WI38 (cell line): ENCODE results near the gene TPO.
"Not testable (repeated sequence)": the region's sequence is repeated elsewhere in the genome, so short reads cannot be mapped to it uniquely, and the experiment has no call there.

Experiments used
- H3K4me3 ChIP-seq: 2 replicates; pipeline ENCODE4 v1.5.1; 2011; ENCODE audit warnings: low read depth, mild to moderate bottlenecking, control low read depth, low read length
- TF ChIP-seq, protein P1 (sequence below): IDR thresholded peaks from 2 replicates; pipeline ENCODE4 v1.5.1; 2012; ENCODE audit warnings: low read depth, mild to moderate bottlenecking, control low read depth, low read length

TPO gene

DNA sequence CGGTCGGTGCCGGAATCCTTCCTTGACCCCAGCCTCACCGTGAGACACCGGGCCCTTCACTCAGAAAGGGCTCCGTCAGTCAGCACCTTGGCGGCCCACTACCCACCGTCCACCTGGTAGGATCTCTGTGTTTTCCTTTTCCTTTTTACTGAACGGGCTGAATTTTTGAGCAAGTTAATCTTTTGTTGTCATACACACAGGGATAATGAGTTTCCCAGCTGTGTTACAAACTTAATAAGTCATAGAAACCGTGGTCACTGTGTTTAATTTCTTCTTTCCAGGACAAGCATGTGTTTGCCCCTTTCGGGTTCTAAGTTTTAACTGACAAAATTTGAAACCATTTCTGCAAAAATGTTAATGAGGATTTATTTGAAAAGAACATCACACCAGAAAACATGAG lies 39.0 kb upstream of the TPO start:
- TF ChIP-seq, protein P1, sequence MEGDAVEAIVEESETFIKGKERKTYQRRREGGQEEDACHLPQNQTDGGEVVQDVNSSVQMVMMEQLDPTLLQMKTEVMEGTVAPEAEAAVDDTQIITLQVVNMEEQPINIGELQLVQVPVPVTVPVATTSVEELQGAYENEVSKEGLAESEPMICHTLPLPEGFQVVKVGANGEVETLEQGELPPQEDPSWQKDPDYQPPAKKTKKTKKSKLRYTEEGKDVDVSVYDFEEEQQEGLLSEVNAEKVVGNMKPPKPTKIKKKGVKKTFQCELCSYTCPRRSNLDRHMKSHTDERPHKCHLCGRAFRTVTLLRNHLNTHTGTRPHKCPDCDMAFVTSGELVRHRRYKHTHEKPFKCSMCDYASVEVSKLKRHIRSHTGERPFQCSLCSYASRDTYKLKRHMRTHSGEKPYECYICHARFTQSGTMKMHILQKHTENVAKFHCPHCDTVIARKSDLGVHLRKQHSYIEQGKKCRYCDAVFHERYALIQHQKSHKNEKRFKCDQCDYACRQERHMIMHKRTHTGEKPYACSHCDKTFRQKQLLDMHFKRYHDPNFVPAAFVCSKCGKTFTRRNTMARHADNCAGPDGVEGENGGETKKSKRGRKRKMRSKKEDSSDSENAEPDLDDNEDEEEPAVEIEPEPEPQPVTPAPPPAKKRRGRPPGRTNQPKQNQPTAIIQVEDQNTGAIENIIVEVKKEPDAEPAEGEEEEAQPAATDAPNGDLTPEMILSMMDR: no peak
- no peak overlapping the region for H3K4me3 ChIP-seq

DNA sequence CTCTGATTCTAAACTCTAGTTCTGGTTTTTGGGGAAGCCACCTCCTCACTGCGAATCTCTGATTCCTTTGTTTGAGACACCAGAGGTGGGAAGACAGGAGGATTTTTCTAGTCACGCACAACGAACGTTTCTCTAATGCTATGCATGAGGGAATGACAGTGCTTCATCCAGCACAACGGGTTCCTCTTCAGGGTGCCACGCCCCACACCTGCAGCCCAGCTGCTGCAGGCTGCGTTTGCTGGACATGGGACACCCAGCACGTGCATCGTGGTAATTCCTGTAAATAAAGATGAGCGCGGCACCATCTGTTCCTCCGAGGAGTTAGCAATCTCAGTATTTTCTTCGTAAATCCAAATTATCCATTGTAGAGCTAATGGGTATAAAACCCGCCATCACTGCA lies 37.5 kb upstream of the TPO start:
- TF ChIP-seq, protein P1: no peak
- no peak overlapping the region for H3K4me3 ChIP-seq

- TF ChIP-seq, protein P1: no peak
- no peak overlapping the region for H3K4me3 ChIP-seq
Observed at GRCh38 chr2:1377473-1377872, 35.8 kb upstream of the TPO start.

DNA sequence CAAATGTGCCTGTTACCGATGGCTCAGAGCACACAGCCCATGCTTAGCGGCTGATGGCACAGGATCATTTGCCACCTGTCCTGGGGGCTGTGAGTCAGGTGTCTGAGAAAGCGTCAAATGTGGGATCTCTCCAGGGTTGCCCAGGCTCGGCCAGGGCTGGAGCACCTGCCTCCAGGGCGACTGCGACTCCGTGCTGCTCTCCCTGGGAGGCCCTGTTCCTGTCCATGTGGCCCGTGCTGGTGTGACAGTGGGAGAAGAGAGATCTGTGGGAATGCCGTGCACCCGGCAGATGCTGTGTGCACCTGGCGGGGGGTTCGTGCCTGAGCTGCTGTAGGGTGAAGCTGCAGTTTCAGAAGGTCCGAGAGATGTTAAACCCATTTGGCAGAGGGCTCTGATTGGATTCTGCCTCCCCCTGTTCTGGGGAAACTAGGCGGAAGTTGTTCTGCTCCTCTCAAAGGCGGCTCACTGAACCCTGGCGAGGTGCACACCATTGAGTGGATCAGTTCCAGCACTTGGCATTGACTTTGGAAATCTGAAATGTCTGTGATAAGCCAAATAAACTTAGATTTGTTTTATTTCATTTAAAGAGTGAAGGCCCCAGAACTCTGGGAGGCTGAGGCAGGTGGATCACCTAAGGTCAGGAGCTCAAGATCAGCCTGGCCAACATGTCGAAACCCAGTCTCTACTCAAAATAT lies 34.7 kb upstream of the TPO start:
- no peak overlapping the region for H3K4me3 ChIP-seq
- TF ChIP-seq, protein P1: no peak

DNA sequence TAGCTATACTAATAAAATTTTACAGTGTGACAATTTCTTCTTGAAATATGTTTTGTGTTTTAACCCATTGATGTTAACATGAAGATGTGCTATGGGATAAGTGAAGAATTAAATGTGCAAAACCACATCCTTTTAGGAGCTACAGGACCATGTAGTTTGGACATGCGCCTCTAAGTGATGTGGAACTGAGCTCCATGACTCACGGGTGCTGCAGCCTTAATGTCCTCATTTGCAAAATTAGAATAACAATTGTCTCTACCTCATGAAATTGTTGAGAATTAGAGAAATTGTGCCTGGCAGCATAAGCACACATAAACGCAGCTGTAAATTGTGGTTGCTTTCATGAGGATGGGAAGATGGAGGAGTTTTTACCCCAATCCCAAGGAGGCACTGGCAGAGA lies 31.6 kb upstream of the TPO start:
- TF ChIP-seq, protein P1: no peak

GRCh38 chr2:1387954-1388725 lies 25.1 kb upstream of the TPO start:
- not testable (repeated sequence) for H3K4me3 ChIP-seq

More for the DNA sequence above, 31.6 kb upstream of the TPO start:
- no peak overlapping the region for H3K4me3 ChIP-seq

GRCh38 chr2:1390118-1390517 lies 23.1 kb upstream of the TPO start:
- not testable (repeated sequence) for H3K4me3 ChIP-seq

DNA sequence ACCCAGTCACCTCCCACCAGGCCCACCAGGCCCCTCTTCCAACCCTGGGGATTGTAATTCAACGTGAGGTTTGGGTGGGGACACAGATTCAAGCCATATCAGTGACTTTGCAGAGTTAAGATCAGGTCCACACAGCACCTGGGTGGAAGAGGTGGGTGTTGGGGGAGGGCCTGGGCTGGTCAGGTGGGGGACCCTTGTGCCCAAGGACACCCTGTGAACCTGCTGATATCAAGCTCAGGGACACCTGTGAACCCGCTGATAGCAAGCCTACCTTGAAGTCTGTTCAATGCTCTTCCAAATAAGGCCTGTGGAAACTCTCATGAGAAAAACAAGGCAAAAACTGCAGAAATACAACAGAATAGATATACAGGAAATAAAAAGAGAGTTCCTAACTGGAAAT lies 19.9 kb upstream of the TPO start:
- TF ChIP-seq, protein P1: no peak
- no peak overlapping the region for H3K4me3 ChIP-seq
